Activated T-cell treated with anti-CD3 and anti-CD28 coated beads, Interleukin-2, amount 50 U/mL, for 48 hours (primary cell): ENCODE results near the gene TNFRSF25.
A peak's percentile ranks its signal among the peaks of the same experiment; 100 is the strongest.
"Not testable (repeated sequence)": the region's sequence is repeated elsewhere in the genome, so short reads cannot be mapped to it uniquely, and the experiment has no call there.

ENCODE experiments used
- DNase-seq, 2 experiments: peaks; one replicate each; pipeline ENCODE4 v3.0.0-alpha.2; 2020

Gene TNFRSF25

GRCh38 chr1:6501279-6501813 is 35.4 kb upstream of the TNFRSF25 start:
- DNase-seq: no peak

GRCh38 chr1:6500544-6501278 is 34.7 kb upstream of the TNFRSF25 start:
- no peak for DNase-seq

GRCh38 chr1:6499296-6499695 is 33.3 kb upstream of the TNFRSF25 start:
- DNase-seq: no peak

GRCh38 chr1:6498576-6499111 is 32.7 kb upstream of the TNFRSF25 start:
- no peak for DNase-seq

- DNase-seq: no peak
Observed at GRCh38 chr1:6497867-6498575, 32.0 kb upstream of the TNFRSF25 start.

GRCh38 chr1:6497215-6497866 is 31.4 kb upstream of the TNFRSF25 start:
- DNase-seq: peak; percentile 43 to 61

GRCh38 chr1:6496890-6497214 is 30.9 kb upstream of the TNFRSF25 start:
- no peak for DNase-seq

- no peak for DNase-seq
Observed at GRCh38 chr1:6496365-6496721, 30.4 kb upstream of the TNFRSF25 start.

GRCh38 chr1:6495540-6496364 is 29.8 kb upstream of the TNFRSF25 start:
- no peak for DNase-seq

GRCh38 chr1:6495041-6495441 is 29.1 kb upstream of the TNFRSF25 start:
- DNase-seq: no peak

GRCh38 chr1:6494627-6495026 is 28.7 kb upstream of the TNFRSF25 start:
- no peak for DNase-seq

- DNase-seq: not testable (repeated sequence)
Observed at GRCh38 chr1:6493834-6494223, 27.9 kb upstream of the TNFRSF25 start.

- DNase-seq: no peak
Observed at GRCh38 chr1:6491966-6492365, 26.0 kb upstream of the TNFRSF25 start.

GRCh38 chr1:6491480-6491962 is 25.5 kb upstream of the TNFRSF25 start, which contains the start of gene PLEKHG5:
Gene PLEKHG5 (minus strand): TSS chr1:6491667. CDS start chr1:6477571, 14,096 bp downstream.
- DNase-seq: peak; percentile 33 to 40

GRCh38 chr1:6491081-6491449 is 25.1 kb upstream of the TNFRSF25 start:
- DNase-seq: peak in 1 of 2 experiments; percentile 30

- DNase-seq: peak; percentile 71 to 81
Observed at GRCh38 chr1:6490181-6491080, 24.5 kb upstream of the TNFRSF25 start.

- DNase-seq: peak; percentile 85 to 89
Observed at GRCh38 chr1:6489799-6490180, 23.8 kb upstream of the TNFRSF25 start.

- DNase-seq: no peak
Observed at GRCh38 chr1:6489383-6489765, 23.4 kb upstream of the TNFRSF25 start.

- DNase-seq: no peak
Observed at GRCh38 chr1:6488602-6489382, 22.8 kb upstream of the TNFRSF25 start.

- no peak for DNase-seq
Observed at GRCh38 chr1:6487804-6488484, 22.0 kb upstream of the TNFRSF25 start.
